Colonic mucosa (tissue), 4 donors: ENCODE measurements around the gene SYPL2. TPM values are rescaled to one million over a fixed set of nuclear protein-coding genes. Genes with fewer than 3 reads are reported as not detected.
"Not testable (repeated sequence)": the region's sequence is repeated elsewhere in the genome, so short reads cannot be mapped to it uniquely, and the experiment has no call there.

ENCODE experiments used
- DNase-seq: peaks from one replicate; pipeline ENCODE4 v3.0.0-alpha.2; 2020
- H3K27ac ChIP-seq: fragments of 200-600 bp; one replicate; pipeline ENCODE4 v1.8.0; 2021
- H3K27me3 ChIP-seq: fragments of 200-600 bp; one replicate; pipeline ENCODE4 v1.8.0; 2021
- H3K36me3 ChIP-seq: fragments of 200-600 bp; one replicate; pipeline ENCODE4 v1.8.0; 2021
- H3K4me1 ChIP-seq: fragments of 200-600 bp; one replicate; pipeline ENCODE4 v1.8.0; 2021; ENCODE audit warnings: mild to moderate bottlenecking
- H3K4me3 ChIP-seq: fragments of 200-600 bp; one replicate; pipeline ENCODE4 v1.8.0; 2021
- H3K9ac ChIP-seq, 2 donors: one replicate each; pipeline ENCODE4 v1.7.0; 2013; ENCODE audit warnings: control low read depth in 2 of 2, low read depth in 2 of 2, low read length in 2 of 2
- H3K9me3 ChIP-seq: fragments of 200-600 bp; one replicate; pipeline ENCODE4 v1.8.0; 2021
- CTCF ChIP-seq: fragments of 200-600 bp; IDR thresholded peaks from one replicate; pipeline ENCODE4 v1.8.0; 2022; ENCODE audit warnings: antibody characterized with exemption, mild to moderate bottlenecking
- intact Hi-C: fragments of 100-400 bp; cut with DNase I; formaldehyde crosslinking; loops from one replicate; pipeline ENCODE4 v1.14.1; 2022
- total RNA-seq, 2 donors: library from RNA; stranded (reverse); fragmentation: NEBNext Ultra II Directional in 1 of 2; extraction: Animal tissue kit (Norgen Biotek cat#: 25700) in 1 of 2; gene quantifications; one replicate each; pipeline ENCODE4 v1.2.1, GENCODE V29; 2021
- donor health status: healthy.
- donor health status: DM: no; HTN: no; CAD: no.
- donor health status: DM: no; HTN: no; CAD: no.

SYPL2 gene
- total RNA-seq, 2 donors from 2014 or later, result 0.12 to 0.35 TPM

- H3K27me3 ChIP-seq, result no peaks in the 10 kb centered on the region
- no peaks in the 10 kb centered on the region for H3K4me1 ChIP-seq
- intact Hi-C loops, result no loop called here
- H3K9me3 ChIP-seq, result no peaks in the 10 kb centered on the region
- no peak for DNase-seq
- no peak for TF ChIP-seq CTCF
- H3K27ac ChIP-seq, result no peak overlapping the region
- no peaks in the 10 kb centered on the region for H3K36me3 ChIP-seq
- no peak overlapping the region for H3K9ac ChIP-seq
- H3K4me3 ChIP-seq, result no peak overlapping the region
These were observed 6.4 kb downstream of the SYPL2 start for GRCh38 chr1:109472779-109473178.

GRCh38 chr1:109473284-109474057, 7.1 kb downstream of the SYPL2 start:
- intact Hi-C loops, H3K36me3 ChIP-seq, DNase-seq, H3K4me3 ChIP-seq, H3K27ac ChIP-seq, H3K27me3 ChIP-seq, H3K4me1 ChIP-seq, H3K9ac ChIP-seq, H3K9me3 ChIP-seq: not testable (repeated sequence)

GRCh38 chr1:109474697-109475096, 8.4 kb downstream of the SYPL2 start:
- Histone ChIP-seq H3K27me3 (no peaks in the 10 kb centered on the region), H3K36me3 (no peaks in the 10 kb centered on the region), H3K9me3 (no peaks in the 10 kb centered on the region), H3K9ac (no peak overlapping the region), H3K4me3 (no peak overlapping the region), H3K27ac (no peak overlapping the region), H3K4me1 (no peaks in the 10 kb centered on the region)
- intact Hi-C loops, result loop anchor here (5.0 kb wide), 1 partner anchor 42 kb away; no protein-coding TSS in a partner anchor
- no peak for TF ChIP-seq CTCF
- DNase-seq, result no peak

GRCh38 chr1:109475261-109475660, 8.9 kb downstream of the SYPL2 start:
- DNase-seq, result no peak
- Histone ChIP-seq H3K27ac (no peak overlapping the region), H3K36me3 (no peaks in the 10 kb centered on the region), H3K9me3 (no peaks in the 10 kb centered on the region), H3K9ac (no peak overlapping the region), H3K4me1 (no peaks in the 10 kb centered on the region), H3K27me3 (no peaks in the 10 kb centered on the region), H3K4me3 (no peak overlapping the region)
- no peak for TF ChIP-seq CTCF
- intact Hi-C loops, result loop anchor here (5.0 kb wide), 1 partner anchor 43 kb away; no protein-coding TSS in a partner anchor

GRCh38 chr1:109476825-109477224, 10.5 kb downstream of the SYPL2 start:
- Histone ChIP-seq H3K9ac (no peak overlapping the region), H3K36me3 (no peaks in the 10 kb centered on the region), H3K27ac (no peak overlapping the region), H3K4me1 (no peaks in the 10 kb centered on the region), H3K4me3 (no peak overlapping the region), H3K9me3 (no peaks in the 10 kb centered on the region), H3K27me3 (no peaks in the 10 kb centered on the region)
- intact Hi-C loops, result loop anchor here (5.0 kb wide), 1 partner anchor 45 kb away; no protein-coding TSS in a partner anchor
- no peak for TF ChIP-seq CTCF
- peak; percentile 12 for DNase-seq

GRCh38 chr1:109477821-109478220, 11.5 kb downstream of the SYPL2 start:
- H3K9me3 ChIP-seq, result no peaks in the 10 kb centered on the region
- no peak for DNase-seq
- H3K9ac ChIP-seq, result no peak overlapping the region
- H3K27me3 ChIP-seq, result no peaks in the 10 kb centered on the region
- H3K27ac ChIP-seq, result no peak overlapping the region
- no peak overlapping the region for H3K4me3 ChIP-seq
- no peak for TF ChIP-seq CTCF
- intact Hi-C loops, result loop anchor here (5.0 kb wide), 1 partner anchor 46 kb away; no protein-coding TSS in a partner anchor
- H3K4me1 ChIP-seq, result no peaks in the 10 kb centered on the region
- no peaks in the 10 kb centered on the region for H3K36me3 ChIP-seq
